Right lobe of liver (tissue), 4 donors: ENCODE measurements around the gene NPL.

Experiments
- CTCF ChIP-seq, 4 donors: fragments of 200-600 bp in 3 of 4; fragments of 450-650 bp in 1 of 4; IDR thresholded peaks; one replicate each; pipeline versions ENCODE4 v1.5.1 to v1.8.0; 2016 to 2022; ENCODE audit warnings: antibody characterized with exemption in 4 of 4, mild to moderate bottlenecking in 2 of 4
- POLR2A ChIP-seq: fragments of 450-650 bp; IDR thresholded peaks from one replicate; pipeline ENCODE4 v1.6.1; 2017; ENCODE audit warnings: antibody characterized with exemption, mild to moderate bottlenecking
- donor health status: DM: no; HTN: no; CAD: no.
- donor health status: DM: no; HTN: no; CAD: no.
- donor health status: DM: no; HTN: yes; CAD: no.

- no peak for TF ChIP-seq CTCF (IDR thresholded peaks at IDR 0.05)
- TF ChIP-seq POLR2A = no peak
These were observed 7.0 kb upstream of the NPL start for GRCh38 chr1:182782587-182782913.
